SK-N-MC (cell line): ENCODE results near the gene PAN3.

Experiments used
- EZH2 ChIP-seq: fragments of 200-600 bp; sonication (generic); IDR thresholded peaks from one replicate; pipeline ENCODE4 v1.6.1; 2017; ENCODE audit warnings: antibody characterized with exemption
- POLR2AphosphoS5 ChIP-seq: IDR thresholded peaks from 2 replicates; pipeline ENCODE4 v1.6.1; 2012; ENCODE audit warnings: mild to moderate bottlenecking, low read depth, low read length, borderline replicate concordance

- TF ChIP-seq EZH2 (no peak), POLR2AphosphoS5 (no peak)
Measured at GRCh38 chr13:28258417-28258816, 120.1 kb downstream of the PAN3 start.
